Caco-2 (cell line): ENCODE results near the gene GJA8. TPM values are rescaled to one million over a fixed set of nuclear protein-coding genes. Genes with fewer than 3 reads are reported as not detected.

Experiments used
- BruUV-seq: library from RNA; stranded (reverse); fragments of 400-500 nt; replicated peaks from 2 replicates; lab custom pipeline; 2021; lab: Mats Ljungman, UMichigan
- CTCF ChIA-PET: fragments of 300-600 bp; sonication (Branson Sonifier 250); formaldehyde crosslinking; loops from one replicate; lab custom pipeline; 2022; ENCODE audit warnings: antibody characterized with exemption; lab: Charles Lee
- POLR2A ChIA-PET: fragments of 300-600 bp; sonication (Branson Sonifier 250); formaldehyde crosslinking; loops from one replicate; lab custom pipeline; 2022; ENCODE audit warnings: antibody characterized with exemption; lab: Charles Lee
- DNase-seq, 2 experiments: peaks; one replicate each; pipeline versions ENCODE4 v3.0.0 to v3.0.0-alpha.2; 2020 to 2022
- H3K27me3 ChIP-seq: replicated peaks from 2 replicates; pipeline ENCODE4 v1.6.0; 2011; ENCODE audit warnings: low read length; ENCODE audit not compliant: control insufficient read depth, insufficient read depth
- H3K36me3 ChIP-seq: 2 replicates; pipeline ENCODE4 v1.5.1; 2011; ENCODE audit warnings: low read length; ENCODE audit not compliant: control insufficient read depth, insufficient read depth
- H3K4me1 ChIP-seq: fragments of 250-450 bp; sonication (Bioruptor Pico); 2 replicates; pipeline ENCODE4 v1.5.1; 2020; ENCODE audit warnings: mild to moderate bottlenecking
- H3K4me3 ChIP-seq: 2 replicates; pipeline ENCODE4 v1.5.1; 2011; ENCODE audit warnings: low read depth, mild to moderate bottlenecking, control low read depth, low read length
- H3K9me3 ChIP-seq: fragments of 250-450 bp; sonication (Bioruptor Pico); 2 replicates; pipeline ENCODE4 v1.5.1; 2020; ENCODE audit warnings: mild to moderate bottlenecking, moderate library complexity
- H3K27ac Mint-ChIP-seq: one replicate; pipeline ENCODE4 v1.8.0; 2022; ENCODE audit warnings: mixed read lengths; ENCODE audit not compliant: unreplicated experiment
- H3K27me3 Mint-ChIP-seq: one replicate; pipeline ENCODE4 v1.8.0; 2022; ENCODE audit warnings: mixed read lengths; ENCODE audit not compliant: insufficient read depth, unreplicated experiment
- H3K36me3 Mint-ChIP-seq: one replicate; pipeline ENCODE4 v1.8.0; 2022; ENCODE audit warnings: mild to moderate bottlenecking, mixed read lengths; ENCODE audit not compliant: insufficient read depth, unreplicated experiment
- H3K4me1 Mint-ChIP-seq: one replicate; pipeline ENCODE4 v1.8.0; 2022; ENCODE audit warnings: low read depth, mixed read lengths; ENCODE audit not compliant: unreplicated experiment
- H3K4me3 Mint-ChIP-seq: one replicate; pipeline ENCODE4 v1.8.0; 2022; ENCODE audit warnings: mild to moderate bottlenecking, moderate library complexity, mixed read lengths; ENCODE audit not compliant: unreplicated experiment
- H3K9me3 Mint-ChIP-seq: one replicate; pipeline ENCODE4 v1.8.0; 2022; ENCODE audit warnings: mixed read lengths; ENCODE audit not compliant: unreplicated experiment
- CTCF ChIP-seq, 2 experiments: fragments of 200-600 bp in 1 of 2; IDR thresholded peaks; 1 replicate in 1 of 2; 2 replicates in 1 of 2; pipeline versions ENCODE4 v1.5.1 to v1.8.0; 2011 to 2022; ENCODE audit warnings: antibody characterized with exemption in 1 of 2, control low read depth in 1 of 2, inconsistent platforms in 1 of 2, low read depth in 1 of 2, low read length in 1 of 2, mild to moderate bottlenecking in 1 of 2, moderate library complexity in 1 of 2; ENCODE audit not compliant: insufficient read depth in 1 of 2, severe bottlenecking in 1 of 2, unreplicated experiment in 1 of 2
- intact Hi-C: fragments of 100-400 bp; cut with micrococcal nuclease; formaldehyde crosslinking; loops from one replicate; pipeline ENCODE4 v1.10.0; 2022; ENCODE audit not compliant: unreplicated experiment
- total RNA-seq: library from RNA; stranded (reverse); gene quantifications from 2 replicates; pipeline ENCODE4 v1.2.3, GENCODE V29; 2022

GJA8 gene
- total RNA-seq, 1 experiment from 2014 or later: not detected

GRCh38 chr1:147912553-147912952 lies 10.0 kb downstream of the GJA8 start:
- POLR2A ChIA-PET: interaction anchor here (0.5 kb wide), 1 partner anchor 19 kb away, joined by 3 read pairs; no protein-coding TSS in a partner anchor

GRCh38 chr1:147913362-147913942 lies 10.9 kb downstream of the GJA8 start:
- H3K27me3 ChIP-seq: no peaks in the 10 kb centered on the region; the same call in 1 of the 2 replicates
- BruUV-seq: no TSS peak
- Mint-ChIP-seq H3K9me3 (no peaks in the 10 kb centered on the region), H3K27ac (no peak overlapping the region), H3K4me3 (no peak overlapping the region), H3K4me1 (no peaks in the 10 kb centered on the region), H3K36me3 (no peaks in the 10 kb centered on the region), H3K27me3 (peaks cover 14% of the 10 kb centered on the region)
- no peak for TF ChIP-seq CTCF (IDR thresholded peaks at IDR 0.05; ENCODE audit: insufficient read depth in 1 of 2, low read depth in 1 of 2, low read length in 1 of 2, severe bottlenecking in 1 of 2, unreplicated experiment in 1 of 2)
- ChIA-PET CTCF (no interaction called here), POLR2A (no interaction called here)
- intact Hi-C loops: no loop called here
- no peaks in the 10 kb centered on the region for H3K36me3 ChIP-seq
- no peaks in the 10 kb centered on the region for H3K4me1 ChIP-seq
- DNase-seq: no peak
- no peaks in the 10 kb centered on the region for H3K9me3 ChIP-seq
- no peak overlapping the region for H3K4me3 ChIP-seq

More at GRCh38 chr1:147912553-147912952, 10.0 kb downstream of the GJA8 start:
- Histone ChIP-seq H3K9me3 (no peaks in the 10 kb centered on the region), H3K4me1 (no peaks in the 10 kb centered on the region), H3K27me3 (no peaks in the 10 kb centered on the region; the same call in 1 of the 2 replicates), H3K4me3 (no peak overlapping the region), H3K36me3 (no peaks in the 10 kb centered on the region)
- DNase-seq: no peak
- CTCF ChIA-PET: interaction anchor here (0.7 kb wide), 2 partner anchors 290 to 751 kb away, joined by 9 to 11 read pairs; no protein-coding TSS in a partner anchor
- no TSS peak for BruUV-seq
- Mint-ChIP-seq H3K36me3 (no peaks in the 10 kb centered on the region), H3K4me3 (no peak overlapping the region), H3K9me3 (no peaks in the 10 kb centered on the region), H3K27me3 (peaks cover 14% of the 10 kb centered on the region), H3K27ac (no peak overlapping the region), H3K4me1 (no peaks in the 10 kb centered on the region)
- TF ChIP-seq CTCF (IDR thresholded peaks at IDR 0.05; ENCODE audit: insufficient read depth in 1 of 2, low read depth in 1 of 2, low read length in 1 of 2, severe bottlenecking in 1 of 2, unreplicated experiment in 1 of 2): no peak
- intact Hi-C loops: no loop called here

GRCh38 chr1:147919896-147920295 lies 17.3 kb downstream of the GJA8 start:
- Mint-ChIP-seq H3K9me3 (no peaks in the 10 kb centered on the region), H3K36me3 (no peaks in the 10 kb centered on the region), H3K4me1 (no peaks in the 10 kb centered on the region), H3K27me3 (peaks cover 14% of the 10 kb centered on the region), H3K4me3 (no peak overlapping the region), H3K27ac (no peak overlapping the region)
- ChIA-PET POLR2A (no interaction called here), CTCF (no interaction called here)
- DNase-seq: no peak
- intact Hi-C loops: no loop called here
- H3K27me3 ChIP-seq: no peaks in the 10 kb centered on the region; the same call in 1 of the 2 replicates
- no peaks in the 10 kb centered on the region for H3K9me3 ChIP-seq
- no peak for TF ChIP-seq CTCF (IDR thresholded peaks at IDR 0.05; ENCODE audit: insufficient read depth in 1 of 2, low read depth in 1 of 2, low read length in 1 of 2, severe bottlenecking in 1 of 2, unreplicated experiment in 1 of 2)
- H3K4me1 ChIP-seq: no peaks in the 10 kb centered on the region
- no peaks in the 10 kb centered on the region for H3K36me3 ChIP-seq
- H3K4me3 ChIP-seq: no peak overlapping the region
- no TSS peak for BruUV-seq
